Stomach smooth muscle (tissue), 2 donors: ENCODE results near the gene SMTNL1.

Source experiments
- H3K27ac ChIP-seq: one replicate; pipeline ENCODE4 v1.7.0; 2013; ENCODE audit warnings: mild to moderate bottlenecking, low read length, inconsistent platforms
- H3K27me3 ChIP-seq, 2 donors: one replicate each; pipeline ENCODE4 v1.7.0; 2013; ENCODE audit warnings: low read length in 2 of 2; ENCODE audit not compliant: insufficient read depth in 2 of 2, control insufficient read depth in 1 of 2
- H3K36me3 ChIP-seq, 2 donors: one replicate each; pipeline ENCODE4 v1.7.0; 2013; ENCODE audit warnings: low read length in 2 of 2; ENCODE audit not compliant: control insufficient read depth in 2 of 2, insufficient read depth in 2 of 2
- H3K4me1 ChIP-seq: one replicate; pipeline ENCODE4 v1.7.0; 2013; ENCODE audit warnings: low read length; ENCODE audit not compliant: control insufficient read depth, insufficient read depth
- H3K4me3 ChIP-seq, 2 donors: one replicate each; pipeline ENCODE4 v1.7.0; 2013; ENCODE audit warnings: low read length in 2 of 2
- H3K9ac ChIP-seq, 2 donors: one replicate each; pipeline ENCODE4 v1.7.0; 2013; ENCODE audit warnings: low read length in 2 of 2, mild to moderate bottlenecking in 1 of 2
- H3K9me3 ChIP-seq, 2 donors: one replicate each; pipeline ENCODE4 v1.7.0; 2013; ENCODE audit warnings: low read length in 2 of 2; ENCODE audit not compliant: control insufficient read depth in 2 of 2
- donor health status: healthy.
- donor health status: Pancreatic carcinoma.

The SMTNL1 gene, protein sequence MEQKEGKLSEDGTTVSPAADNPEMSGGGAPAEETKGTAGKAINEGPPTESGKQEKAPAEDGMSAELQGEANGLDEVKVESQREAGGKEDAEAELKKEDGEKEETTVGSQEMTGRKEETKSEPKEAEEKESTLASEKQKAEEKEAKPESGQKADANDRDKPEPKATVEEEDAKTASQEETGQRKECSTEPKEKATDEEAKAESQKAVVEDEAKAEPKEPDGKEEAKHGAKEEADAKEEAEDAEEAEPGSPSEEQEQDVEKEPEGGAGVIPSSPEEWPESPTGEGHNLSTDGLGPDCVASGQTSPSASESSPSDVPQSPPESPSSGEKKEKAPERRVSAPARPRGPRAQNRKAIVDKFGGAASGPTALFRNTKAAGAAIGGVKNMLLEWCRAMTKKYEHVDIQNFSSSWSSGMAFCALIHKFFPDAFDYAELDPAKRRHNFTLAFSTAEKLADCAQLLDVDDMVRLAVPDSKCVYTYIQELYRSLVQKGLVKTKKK

DNA sequence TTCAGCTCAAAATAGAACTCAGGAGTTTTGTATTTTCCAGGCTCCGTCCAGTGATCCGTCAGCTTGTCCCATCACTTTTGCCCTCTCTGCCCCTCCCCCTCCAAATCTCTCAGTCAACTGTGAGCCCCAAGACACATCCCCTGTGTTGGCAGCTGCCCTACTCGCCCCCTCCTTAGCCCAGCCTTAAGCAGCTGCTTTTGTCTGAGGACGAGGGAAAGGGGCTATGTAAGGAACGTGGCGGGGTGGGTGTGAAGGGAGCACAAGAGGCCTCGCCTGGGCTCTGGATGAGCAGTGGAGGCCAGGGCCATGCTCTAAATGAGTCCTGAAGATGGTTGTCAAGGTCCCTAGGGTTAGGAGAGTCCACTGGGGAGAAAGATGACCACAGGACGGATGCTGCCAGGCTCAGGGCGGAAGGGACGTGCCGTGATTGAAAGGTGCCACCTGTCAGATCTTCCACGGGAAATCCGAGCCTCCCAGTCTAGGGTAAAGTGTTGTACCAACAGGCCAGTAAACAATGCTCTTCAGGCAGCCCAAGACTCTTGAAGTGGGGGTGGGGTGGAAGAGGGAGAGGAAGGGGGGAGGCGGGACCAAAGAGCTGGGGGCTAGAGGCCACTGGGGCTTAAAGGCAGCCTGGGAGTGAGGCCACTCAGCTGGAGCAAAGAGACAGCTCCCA lies at the start of gene SMTNL1:
SMTNL1 (plus strand) TSS at position 649 of the 673 bp plus-strand sequence. CDS start 5,048 bp downstream, outside the sequence.
- no peaks in the 10 kb centered on the region for H3K9me3 ChIP-seq
- no peaks in the 10 kb centered on the region for H3K27me3 ChIP-seq
- no peaks in the 10 kb centered on the region for H3K4me1 ChIP-seq
- H3K9ac ChIP-seq: no peak within 1 kb of the TSS
- no peak within 1 kb of the TSS for H3K4me3 ChIP-seq
- H3K27ac ChIP-seq: no peak within 1 kb of the TSS
- H3K36me3 ChIP-seq: no peaks in the 10 kb centered on the region

- peaks cover 3% of the 10 kb centered on the region for H3K4me1 ChIP-seq
- no peak overlapping the region for H3K4me3 ChIP-seq
- no peak overlapping the region for H3K9ac ChIP-seq
- H3K36me3 ChIP-seq: peaks cover 62 to 64% of the 10 kb centered on the region in 2 donors
- peaks cover 7 to 11% of the 10 kb centered on the region in 2 donors for H3K27me3 ChIP-seq
- H3K27ac ChIP-seq: no peak overlapping the region
- H3K9me3 ChIP-seq: no peaks in the 10 kb centered on the region
Measured at GRCh38 chr11:57487920-57488659, 49.3 kb upstream of the SMTNL1 start.

GRCh38 chr11:57490456-57491248 lies 46.7 kb upstream of the SMTNL1 start:
- H3K4me1 ChIP-seq: no peaks in the 10 kb centered on the region
- H3K27ac ChIP-seq: no peak overlapping the region
- H3K4me3 ChIP-seq: no peak overlapping the region
- H3K9ac ChIP-seq: no peak overlapping the region
- H3K36me3 ChIP-seq: peaks cover 46 to 53% of the 10 kb centered on the region in 2 donors
- H3K9me3 ChIP-seq: no peaks in the 10 kb centered on the region
- no peaks in the 10 kb centered on the region for H3K27me3 ChIP-seq

- Histone ChIP-seq H3K27ac (no peak overlapping the region), H3K9ac (no peak overlapping the region), H3K4me3 (no peak overlapping the region), H3K36me3 (peaks cover 43 to 52% of the 10 kb centered on the region in 2 donors), H3K27me3 (no peaks in the 10 kb centered on the region), H3K9me3 (no peaks in the 10 kb centered on the region), H3K4me1 (no peaks in the 10 kb centered on the region)
Measured at GRCh38 chr11:57491371-57492061, 45.9 kb upstream of the SMTNL1 start.

DNA sequence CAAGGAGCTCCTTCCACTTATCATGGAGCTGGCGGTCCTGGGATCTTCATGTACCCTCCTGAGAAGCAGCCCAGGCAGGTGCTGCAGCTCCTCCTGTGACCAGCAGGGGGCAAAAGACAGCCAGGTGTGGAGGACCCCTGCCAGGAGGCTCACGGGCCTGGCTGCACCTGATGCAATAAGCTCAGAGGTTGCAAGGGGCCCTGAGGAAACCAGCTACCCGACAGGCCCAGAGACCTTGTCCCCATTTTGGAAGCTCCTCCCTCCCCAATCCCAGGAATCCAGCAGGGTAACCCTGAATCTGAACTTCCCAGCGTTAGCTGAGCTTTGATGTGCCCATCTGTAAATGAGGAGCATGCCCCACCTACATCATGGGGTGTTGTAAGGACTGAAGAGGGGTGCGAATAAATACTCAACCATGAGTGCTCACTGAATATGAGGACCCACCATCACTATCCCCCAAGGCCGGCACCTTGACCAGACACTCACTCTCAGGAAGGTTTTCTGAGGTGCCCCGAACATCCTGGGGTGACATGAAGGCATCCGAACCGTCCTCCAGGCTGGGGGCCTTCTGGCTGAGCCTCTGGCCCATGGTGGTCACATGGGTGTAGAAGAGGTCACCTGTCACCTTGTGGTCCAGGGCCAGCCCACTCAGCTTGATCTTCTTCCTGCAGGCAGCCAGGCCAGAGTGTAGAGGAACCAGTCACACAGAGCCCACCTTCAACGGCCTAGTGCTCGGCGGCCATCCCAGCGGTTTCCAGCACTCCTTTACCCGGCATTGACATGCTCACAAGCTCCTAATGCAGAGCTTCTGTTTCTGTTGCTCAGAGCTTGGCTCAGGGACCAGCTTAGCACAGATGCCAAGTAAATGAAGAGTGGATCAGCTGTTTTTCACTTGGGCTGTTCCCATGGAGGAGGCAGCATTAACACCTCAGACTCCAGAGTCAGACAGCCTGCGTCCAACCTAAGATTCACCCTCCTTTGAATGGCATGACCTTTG lies 43.6 kb upstream of the SMTNL1 start:
- H3K9ac ChIP-seq: no peak overlapping the region
- H3K27me3 ChIP-seq: no peaks in the 10 kb centered on the region
- H3K27ac ChIP-seq: no peak overlapping the region
- peaks cover 5% of the 10 kb centered on the region for H3K4me1 ChIP-seq
- H3K9me3 ChIP-seq: no peaks in the 10 kb centered on the region
- H3K36me3 ChIP-seq: peaks cover 29 to 34% of the 10 kb centered on the region in 2 donors
- H3K4me3 ChIP-seq: no peak overlapping the region

DNA sequence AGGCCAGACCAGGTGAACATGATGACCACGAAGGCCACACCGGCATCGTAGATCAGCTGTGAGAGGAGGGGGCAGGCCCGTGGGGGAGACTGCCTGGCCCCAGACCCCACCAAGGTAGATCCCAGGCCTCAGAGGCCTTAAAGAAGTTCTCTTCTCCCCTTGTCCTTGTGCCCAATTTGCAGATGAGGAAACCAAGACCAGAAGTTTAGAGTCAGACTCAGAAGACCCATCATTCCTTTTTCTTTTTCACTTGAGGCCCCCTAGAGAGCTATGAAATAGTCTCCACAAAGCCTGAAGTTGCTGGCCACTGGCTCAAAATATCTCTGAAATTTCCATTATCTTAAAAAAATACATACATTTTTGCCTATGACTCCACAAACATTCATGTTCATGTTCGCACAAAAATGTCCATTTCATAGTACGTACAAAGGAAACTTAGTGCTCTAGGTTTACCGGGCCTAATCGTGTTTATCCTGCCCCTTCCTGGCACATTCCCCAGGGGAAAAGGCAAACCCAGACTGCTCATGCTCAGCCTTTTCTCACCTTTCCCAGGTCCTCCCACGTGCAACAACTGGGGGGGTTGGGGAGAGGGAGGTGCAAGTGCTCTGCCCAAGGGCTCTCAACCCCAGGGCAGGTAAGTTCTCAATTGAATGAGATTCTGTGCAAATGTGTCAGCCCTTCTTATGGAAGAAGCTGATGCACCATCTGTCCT lies 41.1 kb upstream of the SMTNL1 start:
- Histone ChIP-seq H3K36me3 (peaks cover 9 to 11% of the 10 kb centered on the region in 2 donors), H3K4me1 (peaks cover 25% of the 10 kb centered on the region), H3K27me3 (no peaks in the 10 kb centered on the region), H3K4me3 (no peak overlapping the region), H3K9ac (no peak overlapping the region), H3K27ac (no peak overlapping the region), H3K9me3 (no peaks in the 10 kb centered on the region)

GRCh38 chr11:57497303-57498247 lies 39.8 kb upstream of the SMTNL1 start:
- Histone ChIP-seq H3K9ac (no peak overlapping the region), H3K27me3 (no peaks in the 10 kb centered on the region), H3K27ac (no peak overlapping the region), H3K4me1 (peaks cover 27% of the 10 kb centered on the region), H3K4me3 (no peak overlapping the region), H3K36me3 (peaks cover 8% of the 10 kb centered on the region in 2 donors), H3K9me3 (no peaks in the 10 kb centered on the region)

DNA sequence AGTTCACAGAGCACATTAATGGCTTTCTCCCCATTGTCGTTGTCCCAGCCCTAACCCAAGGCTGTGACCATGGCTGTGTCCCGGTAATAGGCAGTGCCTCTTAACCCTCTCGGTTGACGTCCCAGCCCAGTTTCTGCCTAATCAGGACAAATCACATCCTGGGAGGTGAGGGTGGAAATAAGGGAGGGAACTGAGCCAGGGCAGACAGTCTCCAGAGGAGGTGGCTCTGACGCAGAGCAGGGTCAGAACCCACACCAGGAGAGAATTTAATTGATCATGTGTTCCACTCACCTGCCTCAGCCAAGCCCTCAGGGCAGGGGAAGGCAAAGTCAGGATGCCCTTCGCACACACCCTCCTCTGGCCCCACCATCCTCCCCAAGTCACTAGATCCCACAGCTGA lies 38.9 kb upstream of the SMTNL1 start:
- peaks cover 7 to 8% of the 10 kb centered on the region in 2 donors for H3K36me3 ChIP-seq
- no peak overlapping the region for H3K4me3 ChIP-seq
- H3K27me3 ChIP-seq: no peaks in the 10 kb centered on the region
- H3K27ac ChIP-seq: no peak overlapping the region
- no peaks in the 10 kb centered on the region for H3K9me3 ChIP-seq
- no peak overlapping the region for H3K9ac ChIP-seq
- H3K4me1 ChIP-seq: peaks cover 27% of the 10 kb centered on the region
